Calu3 (cell line): ENCODE data around the gene ONECUT2. TPM values are rescaled to one million over a fixed set of nuclear protein-coding genes. Genes with fewer than 3 reads are reported as not detected.
"Not testable (repeated sequence)": the region's sequence is repeated elsewhere in the genome, so short reads cannot be mapped to it uniquely, and the experiment has no call there.

Source experiments
- Bru-seq: library from RNA; stranded (reverse); fragments of 400-500 nt; gene quantifications from one replicate; lab custom pipeline; 2021; lab: Mats Ljungman, UMichigan
- BruChase-seq, 2 experiments: library from RNA; stranded (reverse); fragments of 400-500 nt; gene quantifications; one replicate each; lab custom pipeline; 2021; lab: Mats Ljungman, UMichigan
- BruUV-seq: library from RNA; stranded (reverse); fragments of 400-500 nt; replicated peaks from 2 replicates; lab custom pipeline; 2021; lab: Mats Ljungman, UMichigan
- CTCF ChIA-PET: fragments of 300-600 bp; sonication (Branson Sonifier 250); formaldehyde crosslinking; loops from one replicate; lab custom pipeline; 2022; ENCODE audit warnings: antibody characterized with exemption; lab: Charles Lee
- DNase-seq: peaks from one replicate; pipeline ENCODE4 v3.0.0; 2022
- H3K27ac Mint-ChIP-seq: one replicate; pipeline ENCODE4 v1.8.0; 2022; ENCODE audit warnings: mixed read lengths; ENCODE audit not compliant: unreplicated experiment
- H3K27me3 Mint-ChIP-seq: one replicate; pipeline ENCODE4 v1.8.0; 2022; ENCODE audit warnings: mixed read lengths; ENCODE audit not compliant: unreplicated experiment
- H3K36me3 Mint-ChIP-seq: one replicate; pipeline ENCODE4 v1.8.0; 2022; ENCODE audit warnings: mild to moderate bottlenecking, moderate library complexity, mixed read lengths; ENCODE audit not compliant: insufficient read depth, unreplicated experiment
- H3K4me1 Mint-ChIP-seq: one replicate; pipeline ENCODE4 v1.8.0; 2022; ENCODE audit warnings: mild to moderate bottlenecking, low read depth, mixed read lengths; ENCODE audit not compliant: unreplicated experiment
- H3K4me3 Mint-ChIP-seq: one replicate; pipeline ENCODE4 v1.8.0; 2022; ENCODE audit warnings: mild to moderate bottlenecking, low read depth, moderate library complexity, mixed read lengths; ENCODE audit not compliant: unreplicated experiment
- H3K9me3 Mint-ChIP-seq: one replicate; pipeline ENCODE4 v1.8.0; 2022; ENCODE audit warnings: low read depth, mixed read lengths; ENCODE audit not compliant: unreplicated experiment
- CTCF ChIP-seq: fragments of 200-600 bp; IDR thresholded peaks from one replicate; pipeline ENCODE4 v1.8.0; 2022; ENCODE audit warnings: antibody characterized with exemption; ENCODE audit not compliant: unreplicated experiment
- intact Hi-C: fragments of 100-400 bp; cut with micrococcal nuclease; formaldehyde crosslinking; loops from one replicate; pipeline ENCODE4 v1.10.0; 2022; ENCODE audit not compliant: unreplicated experiment
- long read RNA-seq: library from polyadenylated mRNA; stranded (forward); transcript quantifications from one replicate; pipeline ENCODE4 v2.0.0, GENCODE V29; 2022
- total RNA-seq: library from RNA; stranded (reverse); gene quantifications from 2 replicates; pipeline ENCODE4 v1.2.3, GENCODE V29; 2022

The ONECUT2 gene
- total RNA-seq (182 and 209 TPM in 2 replicates), Bru-seq, nascent RNA (percentile 99 among the genes with signal in this experiment), BruChase-seq, experiment 1, labeled RNA remaining after a 6-hour chase (percentile 99 among the genes with signal in this experiment), BruChase-seq, experiment 2, labeled RNA remaining after a 2-hour chase (percentile 100 among the genes with signal in this experiment)
- long read RNA-seq, full-length matches to known transcripts = 3 of 40 reads
- long read RNA-seq, partial matches to known transcripts = 0 of 40 reads
- long read RNA-seq, other reads (novel, unspliced or antisense) = 37 of 40 reads

GRCh38 chr18:57434536-57435494 lies at the start of gene ONECUT2:
Gene ONECUT2 (plus strand): TSS chr18:57435374. CDS start chr18:57435717, 343 bp downstream.
- peak within 1 kb of the TSS; percentile 79 for H3K27ac Mint-ChIP-seq
- intact Hi-C loops = loop anchor here (5.0 kb wide), 1 partner anchor 433 kb away; no protein-coding TSS in a partner anchor
- no TSS peak for BruUV-seq
- peaks cover 100% of the 10 kb centered on the region for H3K36me3 Mint-ChIP-seq
- no peaks in the 10 kb centered on the region for H3K27me3 Mint-ChIP-seq
- H3K4me1 Mint-ChIP-seq = no peaks in the 10 kb centered on the region
- CTCF ChIA-PET = interaction anchor here (0.6 to 1.7 kb wide), 16 partner anchors 13 to 1708 kb away, joined by 3 to 7 read pairs (median 4); no protein-coding TSS in a partner anchor
- no peaks in the 10 kb centered on the region for H3K9me3 Mint-ChIP-seq
- DNase-seq = peak; percentile 100
- no peak for TF ChIP-seq CTCF
- peak within 1 kb of the TSS; percentile 96 for H3K4me3 Mint-ChIP-seq

- H3K27me3 Mint-ChIP-seq = no peaks in the 10 kb centered on the region
- intact Hi-C loops = no loop called here
- CTCF ChIA-PET = interaction anchor here (0.7 to 1.1 kb wide), 3 partner anchors 10 to 498 kb away, joined by 3 to 6 read pairs (median 5); no protein-coding TSS in a partner anchor
- no peak for TF ChIP-seq CTCF
- BruUV-seq = no TSS peak
- peaks cover 5% of the 10 kb centered on the region for H3K9me3 Mint-ChIP-seq
- H3K4me1 Mint-ChIP-seq = peaks cover 14% of the 10 kb centered on the region
- DNase-seq = peak; percentile 35
- peaks cover 9% of the 10 kb centered on the region for H3K36me3 Mint-ChIP-seq
- no peak overlapping the region for H3K27ac Mint-ChIP-seq
- no peak overlapping the region for H3K4me3 Mint-ChIP-seq
Measured at GRCh38 chr18:57389271-57389670, 45.9 kb upstream of the ONECUT2 start.

GRCh38 chr18:57390044-57390443 lies 45.1 kb upstream of the ONECUT2 start:
- Mint-ChIP-seq H3K27ac (no peak overlapping the region), H3K9me3 (peaks cover 5% of the 10 kb centered on the region), H3K36me3 (peaks cover 9% of the 10 kb centered on the region), H3K27me3 (no peaks in the 10 kb centered on the region), H3K4me1 (peaks cover 14% of the 10 kb centered on the region), H3K4me3 (no peak overlapping the region)
- BruUV-seq = no TSS peak
- intact Hi-C loops = no loop called here
- TF ChIP-seq CTCF = no peak
- CTCF ChIA-PET = interaction anchor here (0.7 to 1.1 kb wide), 2 partner anchors 10 to 191 kb away, joined by 5 to 6 read pairs; no protein-coding TSS in a partner anchor
- DNase-seq = no peak

GRCh38 chr18:57394749-57395148 lies 40.4 kb upstream of the ONECUT2 start:
- H3K36me3 Mint-ChIP-seq, H3K27me3 Mint-ChIP-seq, BruUV-seq, H3K4me3 Mint-ChIP-seq, CTCF ChIA-PET, intact Hi-C loops, DNase-seq, H3K27ac Mint-ChIP-seq: not testable (repeated sequence)
- Mint-ChIP-seq H3K9me3 (peaks cover 14% of the 10 kb centered on the region), H3K4me1 (peaks cover 22% of the 10 kb centered on the region)

GRCh38 chr18:57396831-57397230 lies 38.3 kb upstream of the ONECUT2 start:
- H3K36me3 Mint-ChIP-seq, H3K27ac Mint-ChIP-seq, intact Hi-C loops, H3K27me3 Mint-ChIP-seq, DNase-seq, BruUV-seq, H3K4me3 Mint-ChIP-seq: not testable (repeated sequence)
- CTCF ChIA-PET = interaction anchor here (0.5 kb wide), 1 partner anchor 182 kb away, joined by 10 read pairs; no protein-coding TSS in a partner anchor
- H3K4me1 Mint-ChIP-seq = peaks cover 12% of the 10 kb centered on the region
- H3K9me3 Mint-ChIP-seq = peaks cover 14% of the 10 kb centered on the region
